HUDEP-2 (cell line): ENCODE data around the gene ANKRD6.
"Not testable (repeated sequence)": the region's sequence is repeated elsewhere in the genome, so short reads cannot be mapped to it uniquely, and the experiment has no call there.

Experiments
- DNase-seq, 76 experiments: peaks; one replicate each; lab custom pipeline; 2025; ENCODE audit not compliant: unreplicated experiment in 76 of 76; lab: John Stamatoyannopoulos, UW

The ANKRD6 gene

GRCh38 chr6:89590133-89590532 is 157.2 kb downstream of the ANKRD6 start:
- DNase-seq: no peak

DNA sequence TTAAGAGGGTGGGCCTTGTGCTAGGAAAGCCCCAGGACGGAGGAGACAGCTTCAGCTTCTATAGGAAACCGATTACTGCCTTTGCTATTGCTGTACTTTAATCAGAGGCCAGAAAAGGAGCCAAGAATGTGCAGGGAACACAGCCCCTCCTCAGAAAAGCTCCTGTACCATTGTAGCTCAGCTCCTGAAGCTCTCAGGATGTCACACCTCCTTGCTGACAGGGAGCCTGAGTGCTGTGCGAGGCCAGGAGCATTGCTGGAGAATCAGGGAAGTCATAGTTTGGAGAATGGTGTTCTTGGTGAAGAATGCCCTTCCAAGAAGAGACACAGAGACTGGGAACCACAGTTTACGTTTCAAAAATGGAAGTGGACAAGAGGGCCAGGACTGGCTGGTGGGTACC is 158.8 kb downstream of the ANKRD6 start:
- no peak for DNase-seq

GRCh38 chr6:89596056-89596455 is 163.1 kb downstream of the ANKRD6 start:
- no peak for DNase-seq

DNA sequence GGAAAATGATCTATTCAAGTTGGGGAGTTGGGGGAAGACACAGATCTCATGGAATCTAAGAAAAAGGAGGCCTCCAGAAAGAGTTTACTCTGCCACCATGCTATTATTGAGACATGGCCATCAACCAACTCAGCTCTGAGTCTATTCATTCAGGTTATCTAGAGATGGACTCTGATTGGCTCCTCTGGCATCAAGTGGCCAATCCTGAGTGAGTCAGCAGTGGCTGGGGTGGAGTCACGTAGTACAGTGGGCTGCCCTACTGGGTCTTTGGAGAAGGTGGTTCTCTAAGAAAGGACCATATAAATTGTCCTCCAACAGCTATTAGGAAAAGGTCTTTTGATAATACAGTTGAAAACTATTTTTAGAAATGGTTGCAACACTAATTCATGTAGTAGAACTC is 163.5 kb downstream of the ANKRD6 start:
- DNase-seq: peak in 1 of 76 experiments; percentile 8

DNA sequence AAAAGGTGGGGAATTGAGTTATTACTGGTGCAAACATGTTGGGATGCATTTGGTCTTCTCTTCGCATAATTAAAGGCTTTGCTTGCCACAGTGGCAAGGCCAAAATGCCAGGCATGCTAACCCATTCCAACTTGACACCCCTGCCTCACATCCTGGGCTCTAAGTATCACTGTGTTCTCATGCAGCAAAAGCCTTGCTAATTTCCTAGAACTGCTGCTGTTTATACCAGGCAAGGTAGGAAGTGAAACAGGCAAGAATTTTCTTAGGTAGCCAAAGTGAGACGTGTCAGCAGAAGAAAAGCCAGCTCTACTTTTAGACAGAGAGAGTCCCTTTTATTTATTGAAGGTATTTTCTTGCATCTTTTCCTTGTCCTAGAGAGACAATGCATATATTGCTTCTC is 164.4 kb downstream of the ANKRD6 start:
- no peak for DNase-seq

DNA sequence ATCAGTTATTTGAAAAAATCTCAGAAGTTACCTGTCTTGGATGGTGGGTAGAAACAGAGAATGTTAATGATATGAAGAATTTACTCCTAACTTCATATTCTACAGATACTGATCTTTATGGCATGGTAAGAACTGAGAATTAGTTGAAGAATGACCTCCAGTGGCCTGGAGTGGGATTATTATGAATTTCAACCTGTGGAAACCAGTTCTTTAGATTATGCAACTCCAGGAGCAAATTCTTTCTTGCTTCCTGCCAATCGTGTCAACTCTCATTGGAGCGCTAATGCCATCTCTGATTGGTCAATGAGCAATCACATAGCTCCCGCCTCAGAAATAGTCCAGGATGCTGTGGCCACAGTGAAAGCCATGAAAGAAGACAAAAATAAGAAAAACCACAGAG is 165.0 kb downstream of the ANKRD6 start:
- DNase-seq: peak in 1 of 76 experiments; percentile 20

DNA sequence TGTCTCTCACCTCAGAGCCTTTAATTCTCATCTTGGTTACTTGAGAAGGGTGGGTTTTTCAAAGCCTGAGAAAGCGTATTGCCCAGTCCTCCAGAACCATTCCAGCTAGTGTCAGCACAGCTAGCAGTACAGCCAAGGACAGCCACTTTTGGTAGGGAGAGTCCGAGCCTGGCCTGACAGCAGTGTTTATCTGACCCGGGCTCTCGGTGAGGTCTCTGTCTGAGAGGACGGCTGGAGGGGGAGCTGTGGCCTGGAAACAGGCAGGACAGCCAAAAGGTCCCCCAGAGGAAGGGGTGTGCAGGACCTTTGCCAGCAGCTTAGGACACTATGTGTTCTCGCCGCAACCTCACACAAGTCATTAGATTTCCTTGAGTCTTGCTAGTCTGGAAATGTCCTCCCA is 166.8 kb downstream of the ANKRD6 start:
- no peak for DNase-seq

DNA sequence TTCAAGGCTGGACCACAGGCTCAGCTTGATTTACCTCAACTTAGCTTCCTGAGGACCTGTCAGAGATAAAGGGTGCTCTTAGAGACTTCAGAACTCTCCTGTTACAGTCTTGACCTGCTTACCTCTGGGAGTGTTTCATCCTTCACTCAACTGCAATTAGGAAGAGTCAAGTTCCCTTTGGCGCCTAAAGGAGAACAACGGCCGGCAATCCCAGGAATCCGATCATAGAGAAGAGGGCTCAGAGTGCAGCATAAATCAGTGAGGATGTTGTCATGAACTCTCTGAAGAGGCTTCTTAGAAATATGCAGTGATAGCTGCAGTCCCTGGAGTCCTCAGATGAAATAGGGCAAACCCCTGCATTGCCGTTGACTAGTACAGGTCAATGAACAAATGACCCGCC is 169.2 kb downstream of the ANKRD6 start:
- no peak for DNase-seq

- no peak for DNase-seq
These were observed 171.7 kb downstream of the ANKRD6 start for GRCh38 chr6:89604653-89605052.

GRCh38 chr6:89605861-89606260 is 172.9 kb downstream of the ANKRD6 start:
- no peak for DNase-seq

DNA sequence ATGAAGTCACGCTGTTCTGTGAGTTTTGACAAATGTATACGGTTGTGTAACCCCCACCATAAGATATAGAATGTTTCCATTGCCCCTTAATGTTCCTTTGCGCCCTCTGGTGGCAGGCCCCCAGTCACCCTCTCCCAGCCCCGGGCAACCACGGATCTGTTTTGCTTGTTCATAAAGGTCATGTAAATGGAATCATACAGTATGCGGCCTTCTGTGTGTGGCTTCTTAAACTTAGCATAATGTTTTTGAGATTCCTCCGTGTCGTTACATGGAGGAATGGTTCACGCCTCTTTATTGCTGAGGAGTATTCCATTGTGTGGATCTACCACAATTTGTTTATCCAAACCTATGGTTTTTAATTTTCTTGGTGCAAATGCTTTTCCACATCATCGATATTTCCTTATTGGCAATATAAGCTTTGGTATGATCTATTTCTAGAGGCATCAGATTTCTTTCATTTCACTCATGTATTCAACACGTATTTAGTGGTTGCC is 177.2 kb downstream of the ANKRD6 start:
- peak in 64 of 76 experiments; percentile 12 to 80 (median 52) for DNase-seq

DNA sequence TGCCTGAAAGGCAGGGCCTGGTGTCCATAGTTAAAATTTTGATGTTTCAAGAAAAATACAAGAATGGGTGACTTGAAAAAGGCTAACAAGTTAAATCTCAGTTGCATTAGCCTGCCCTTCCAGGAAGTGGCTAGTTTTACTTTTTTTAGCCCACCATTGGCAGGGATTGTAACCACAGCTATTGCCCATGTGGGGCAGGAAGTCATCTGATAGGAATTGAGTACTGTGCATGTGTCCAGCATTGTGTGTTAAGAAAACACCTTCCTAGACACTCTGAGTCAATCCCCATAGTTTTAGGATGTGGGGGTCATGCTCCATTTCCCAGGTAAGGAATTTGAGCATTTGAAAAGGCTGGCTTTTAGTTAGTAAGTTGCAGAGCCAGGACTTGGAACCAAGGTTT is 178.7 kb downstream of the ANKRD6 start:
- DNase-seq: no peak

DNA sequence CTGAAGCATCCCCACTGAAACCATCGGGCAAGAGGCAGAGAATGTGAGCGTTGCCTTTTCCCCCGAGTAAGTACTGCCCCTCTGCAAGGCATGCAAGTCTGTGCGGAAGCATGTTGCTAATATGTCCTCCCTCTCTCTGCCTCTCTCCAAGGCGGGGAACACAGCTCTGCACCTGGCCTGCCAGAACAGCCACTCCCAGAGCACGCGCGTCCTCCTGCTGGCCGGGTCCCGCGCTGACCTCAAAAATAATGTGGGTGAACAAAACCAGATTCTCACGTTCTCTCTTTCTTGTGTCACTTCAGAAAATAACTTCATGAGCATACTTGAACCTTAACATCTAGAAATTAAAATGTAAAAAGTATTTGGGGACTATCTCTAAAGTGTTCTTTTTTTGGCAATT is 179.2 kb downstream of the ANKRD6 start:
- no peak for DNase-seq

DNA sequence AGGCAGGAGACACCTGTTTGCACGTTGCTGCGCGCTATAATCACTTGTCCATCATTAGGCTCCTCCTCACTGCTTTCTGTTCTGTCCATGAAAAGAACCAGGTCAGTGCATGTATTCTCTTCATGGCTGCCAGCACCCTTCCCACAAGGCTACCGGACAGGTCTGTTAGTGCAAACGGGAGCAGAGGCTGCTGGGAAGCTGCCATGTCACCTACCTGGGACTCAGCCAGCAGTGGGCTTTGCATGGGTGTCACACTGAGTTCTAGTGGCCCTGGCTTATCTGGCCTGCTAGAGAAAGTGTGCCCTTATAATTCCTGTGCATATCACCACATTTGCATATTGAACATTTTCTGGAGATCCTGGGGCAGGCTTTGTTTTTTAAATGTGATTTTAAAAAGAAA is 180.8 kb downstream of the ANKRD6 start:
- DNase-seq: no peak

- no peak for DNase-seq
These were observed 182.9 kb downstream of the ANKRD6 start for GRCh38 chr6:89615882-89616281.

DNA sequence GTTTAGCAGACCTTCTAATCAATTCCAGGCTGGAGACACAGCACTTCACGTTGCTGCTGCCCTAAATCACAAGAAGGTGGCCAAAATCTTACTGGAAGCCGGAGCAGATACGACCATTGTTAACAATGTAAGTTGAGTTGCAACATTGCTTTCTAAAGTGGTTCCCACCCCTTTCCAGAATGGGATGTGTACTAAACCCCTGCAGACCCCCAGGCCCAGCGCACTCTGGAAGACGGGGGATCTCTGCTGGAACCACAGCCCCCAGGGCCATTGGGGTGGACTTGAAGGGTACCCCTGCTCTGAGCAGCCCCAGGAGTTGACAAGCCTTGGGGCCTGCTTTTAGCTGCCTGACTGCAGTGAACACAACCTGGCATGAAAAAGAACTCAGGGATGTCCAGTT is 183.6 kb downstream of the ANKRD6 start:
- no peak for DNase-seq

DNA sequence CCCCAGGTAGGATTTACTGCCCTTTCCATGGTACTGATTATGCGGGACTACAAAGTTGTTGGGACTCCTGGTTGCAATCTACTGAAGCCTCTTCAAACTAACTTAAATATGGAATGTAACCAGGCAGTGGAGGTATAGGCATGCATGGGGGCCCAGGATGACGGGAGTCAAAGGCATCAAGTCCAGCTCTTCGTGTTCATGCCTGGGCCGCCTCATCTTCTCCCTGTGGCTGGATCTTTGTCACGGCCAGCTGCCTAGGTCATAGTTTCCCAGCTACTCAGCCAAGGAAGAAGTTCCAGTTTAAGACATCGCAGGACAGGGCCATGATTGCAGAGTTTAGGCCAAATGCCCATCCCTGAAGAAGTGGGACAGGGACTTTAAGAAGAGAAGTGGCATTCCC is 185.1 kb downstream of the ANKRD6 start:
- no peak for DNase-seq

- no peak for DNase-seq
These were observed 186.6 kb downstream of the ANKRD6 start for GRCh38 chr6:89619567-89619966.

- DNase-seq: no peak
These were observed 190.8 kb downstream of the ANKRD6 start for GRCh38 chr6:89623749-89624148.

DNA sequence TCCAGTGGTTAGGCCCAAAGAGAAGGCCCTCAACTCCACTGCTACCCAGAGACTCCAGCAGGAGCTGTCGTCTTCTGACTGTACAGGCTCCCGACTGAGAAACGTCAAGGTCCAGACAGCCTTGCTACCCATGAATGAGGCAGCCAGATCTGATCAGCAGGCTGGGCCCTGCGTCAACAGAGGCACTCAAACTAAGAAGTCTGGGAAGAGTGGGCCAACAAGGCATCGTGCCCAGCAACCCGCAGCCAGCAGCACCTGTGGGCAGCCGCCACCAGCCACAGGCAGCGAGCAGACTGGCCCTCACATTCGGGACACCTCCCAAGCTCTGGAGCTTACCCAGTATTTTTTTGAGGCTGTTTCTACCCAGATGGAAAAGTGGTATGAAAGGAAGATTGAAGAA is 197.5 kb downstream of the ANKRD6 start:
- DNase-seq: no peak

DNA sequence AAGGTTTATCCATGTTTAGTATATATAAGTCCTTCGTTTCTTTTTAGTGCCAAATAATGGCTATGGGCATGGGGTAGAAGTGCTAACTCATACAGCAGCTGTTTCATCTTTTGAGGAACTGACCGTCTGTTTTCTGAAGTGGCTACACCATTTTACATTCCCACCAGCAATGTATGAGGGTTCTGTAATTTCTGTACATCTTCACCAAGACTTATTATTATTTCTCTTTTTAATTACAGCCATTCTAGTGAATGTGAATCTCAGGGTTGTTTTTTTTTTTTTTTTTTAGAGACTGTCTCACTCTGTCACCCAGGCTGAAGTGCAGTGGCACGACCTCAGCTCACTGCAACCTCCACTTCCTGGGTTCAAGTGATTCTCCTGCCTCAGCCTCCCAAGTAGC is 203.5 kb downstream of the ANKRD6 start:
- DNase-seq: not testable (repeated sequence)

DNA sequence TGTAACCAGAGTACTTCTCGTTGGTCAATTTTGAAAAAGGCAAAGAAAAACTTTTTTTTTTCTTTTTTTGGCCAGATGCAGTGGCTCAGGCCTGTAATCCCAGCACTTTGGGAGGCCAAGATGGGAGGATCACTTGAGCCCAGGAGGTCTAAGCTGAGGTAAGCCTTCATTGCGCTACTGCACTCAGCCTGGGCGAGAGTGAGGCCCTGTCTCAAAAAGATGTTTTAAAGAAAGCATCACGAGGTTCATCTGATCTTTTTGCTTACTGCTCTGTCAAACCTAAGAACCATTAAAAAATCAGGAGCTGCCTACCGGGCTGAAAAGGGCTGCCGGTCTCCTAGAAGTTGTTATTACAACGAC is 205.0 kb downstream of the ANKRD6 start:
- peak in 3 of 76 experiments; percentile 42 to 56 (median 49) for DNase-seq
